HG03520 (cell line): Measurements from ENCODE around the gene IPCEF1.
"Not testable (repeated sequence)": the region's sequence is repeated elsewhere in the genome, so short reads cannot be mapped to it uniquely, and the experiment has no call there.

Experiments used
- ATAC-seq: cut with Tn5 transposase; IDR thresholded peaks from one replicate; pipeline ENCODE4 v1.9.1; 2021; ENCODE audit warnings: mild to moderate bottlenecking, moderate library complexity; ENCODE audit not compliant: unreplicated experiment

Gene IPCEF1

DNA sequence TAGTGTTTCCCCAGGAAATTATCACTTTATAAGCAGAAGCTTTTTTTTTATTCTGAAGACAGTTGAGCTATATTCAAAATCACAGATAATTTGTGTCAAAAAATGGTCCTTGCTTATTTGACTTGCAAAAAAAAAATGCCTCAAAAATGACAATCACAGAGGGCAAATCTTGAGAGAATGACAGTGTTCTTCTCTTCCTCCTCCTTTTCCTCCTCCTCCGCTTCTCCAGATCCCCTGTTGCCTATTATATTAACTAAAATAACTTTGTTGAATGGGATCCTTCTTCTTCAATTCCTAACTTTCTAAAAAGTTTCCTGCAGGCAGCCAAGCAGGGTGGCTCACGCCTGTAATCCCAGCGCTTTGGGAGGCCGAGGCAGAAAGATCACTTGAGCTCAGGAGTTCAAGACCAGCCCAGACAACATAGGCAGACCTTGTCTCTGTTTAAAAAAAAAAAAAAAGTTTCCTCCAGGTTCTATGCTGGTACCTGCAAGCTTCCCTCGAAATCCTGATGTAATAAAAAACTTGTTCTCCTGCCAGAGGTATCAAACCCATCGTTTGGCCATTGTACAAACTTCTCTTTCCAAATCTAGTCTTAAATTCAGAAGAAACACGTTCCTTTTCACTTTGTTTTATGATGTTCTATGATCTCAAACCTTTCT, 128.6 kb downstream of the IPCEF1 start:
- no peak for ATAC-seq

DNA sequence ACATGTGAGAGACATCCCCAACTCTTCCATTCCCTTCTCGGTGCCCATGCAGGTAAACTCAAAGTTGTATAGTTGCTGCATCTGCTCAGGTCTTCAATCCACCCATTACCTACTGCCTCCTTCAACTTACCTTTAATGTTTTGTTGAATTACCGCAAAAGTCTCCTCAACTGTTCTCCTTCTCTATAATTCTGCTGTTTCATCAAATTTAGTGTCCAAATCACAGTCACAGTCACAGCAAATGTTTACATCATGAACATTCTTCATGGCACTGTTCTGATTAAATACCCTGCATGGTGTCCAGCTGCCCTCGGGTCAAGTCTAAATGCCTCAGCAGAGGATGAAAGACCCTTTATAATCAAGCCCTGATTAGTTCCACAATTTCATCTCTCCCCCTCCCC, 130.1 kb downstream of the IPCEF1 start:
- ATAC-seq, result no peak

DNA sequence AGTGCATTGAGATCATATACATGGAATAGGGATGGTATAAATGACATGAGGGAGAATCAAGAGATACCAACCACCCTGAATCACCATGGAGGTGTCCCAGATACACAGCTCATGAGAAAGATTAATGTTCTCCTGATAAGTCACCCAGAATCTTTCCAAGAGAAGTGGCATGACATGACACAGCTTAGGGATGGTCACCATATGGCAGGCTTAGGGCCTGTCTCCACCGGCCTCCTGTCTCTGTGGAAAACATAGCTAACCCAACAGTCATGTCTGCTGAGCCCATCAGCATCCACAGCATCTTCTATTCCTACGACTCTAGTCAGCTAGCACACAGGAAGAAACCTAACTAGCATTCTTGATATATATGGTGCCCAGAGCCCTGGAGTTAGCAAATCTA, 133.3 kb downstream of the IPCEF1 start:
- ATAC-seq, result no peak

DNA sequence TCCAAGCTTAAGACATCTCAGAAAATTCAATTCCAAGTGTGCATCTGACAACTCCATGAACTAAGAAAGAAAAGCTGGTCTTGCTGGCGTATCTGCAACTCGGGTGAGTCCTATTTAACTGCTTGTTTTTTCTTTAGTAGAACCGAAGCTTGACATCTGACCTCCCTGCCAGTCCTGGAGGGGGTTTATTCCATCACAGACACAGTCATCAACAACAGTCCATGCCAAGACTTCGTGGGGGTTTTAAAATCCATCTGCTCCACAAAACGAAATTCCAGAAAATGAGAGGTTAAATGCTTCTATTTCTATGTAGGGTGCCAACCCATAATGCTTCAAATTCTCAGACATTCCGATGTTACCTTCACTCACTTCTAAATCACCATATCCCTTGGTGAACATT, 133.9 kb downstream of the IPCEF1 start:
- no peak for ATAC-seq

DNA sequence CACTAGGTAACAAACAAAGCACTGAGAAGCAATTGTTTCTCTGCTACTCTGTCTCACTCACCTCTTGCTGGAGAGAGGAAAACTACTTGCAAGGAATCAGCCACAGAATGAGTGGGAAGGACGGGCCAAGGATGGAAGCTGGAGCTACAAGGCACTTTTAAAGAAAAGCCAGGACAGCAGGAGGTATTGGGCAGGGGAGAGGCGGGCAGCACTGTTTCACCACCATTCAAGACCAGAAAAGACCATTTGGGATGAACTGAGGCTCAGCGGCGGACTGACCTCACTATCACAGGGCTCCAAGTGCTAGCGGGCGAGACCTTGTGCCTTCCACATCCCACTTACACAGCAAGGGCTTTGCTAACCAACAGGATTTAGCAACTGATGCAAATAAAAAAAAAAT, 137.4 kb downstream of the IPCEF1 start:
- ATAC-seq, result no peak

DNA sequence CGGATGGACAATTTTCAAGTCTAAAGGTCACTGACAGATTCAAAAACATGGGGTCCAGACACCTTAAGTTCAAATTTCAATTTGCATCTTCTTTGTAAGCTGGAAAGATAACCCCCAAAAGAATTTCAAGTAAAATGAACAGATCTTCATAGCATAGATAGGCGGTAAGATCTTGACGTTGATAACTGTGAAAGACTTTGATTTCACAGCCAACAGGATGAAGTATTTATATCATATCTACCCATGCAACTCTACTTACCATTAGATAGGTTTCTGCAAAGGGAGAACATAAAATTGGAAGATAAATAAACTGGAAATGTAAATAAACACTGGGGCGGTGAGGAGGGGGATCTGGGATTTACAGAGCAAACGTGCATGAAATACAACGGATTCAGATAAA, 137.8 kb downstream of the IPCEF1 start:
- no peak for ATAC-seq

DNA sequence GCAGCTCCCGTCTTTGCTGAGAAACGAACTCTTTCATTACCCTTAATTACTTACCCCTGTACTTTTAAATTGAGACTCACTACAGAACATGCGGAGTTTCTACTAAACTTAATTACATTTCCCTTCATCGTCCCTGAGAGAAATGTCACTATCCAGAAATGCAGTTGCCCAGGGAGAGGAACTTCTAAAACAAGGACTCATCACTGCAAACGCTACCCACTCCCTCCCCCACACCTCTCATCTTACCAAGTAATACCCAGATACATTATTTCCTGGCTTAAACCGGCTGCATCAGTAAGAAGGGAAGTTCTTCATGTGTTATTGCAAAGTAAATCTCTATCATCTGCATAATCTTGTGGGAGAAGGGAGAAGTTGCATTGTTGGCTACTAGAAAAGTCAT, 138.3 kb downstream of the IPCEF1 start:
- ATAC-seq, result no peak

DNA sequence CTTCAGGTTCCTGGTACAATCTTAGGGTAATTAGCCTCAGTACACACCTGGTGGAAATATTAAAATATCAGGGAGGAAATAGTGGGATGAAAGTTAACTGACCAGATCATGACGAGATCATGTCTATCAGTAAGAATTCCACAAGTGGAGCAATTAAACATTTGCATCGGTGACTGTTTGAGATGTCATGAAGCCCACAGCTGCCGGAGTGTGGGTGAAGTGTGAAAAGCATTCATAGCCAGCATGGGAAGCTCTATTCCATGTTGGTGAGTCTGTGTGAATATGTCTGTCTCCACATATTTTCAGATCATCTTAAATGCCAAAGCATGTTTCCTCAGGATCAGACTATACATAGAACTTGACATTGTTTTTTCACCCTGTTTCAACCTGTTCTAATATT, 142.8 kb downstream of the IPCEF1 start:
- ATAC-seq, result no peak

DNA sequence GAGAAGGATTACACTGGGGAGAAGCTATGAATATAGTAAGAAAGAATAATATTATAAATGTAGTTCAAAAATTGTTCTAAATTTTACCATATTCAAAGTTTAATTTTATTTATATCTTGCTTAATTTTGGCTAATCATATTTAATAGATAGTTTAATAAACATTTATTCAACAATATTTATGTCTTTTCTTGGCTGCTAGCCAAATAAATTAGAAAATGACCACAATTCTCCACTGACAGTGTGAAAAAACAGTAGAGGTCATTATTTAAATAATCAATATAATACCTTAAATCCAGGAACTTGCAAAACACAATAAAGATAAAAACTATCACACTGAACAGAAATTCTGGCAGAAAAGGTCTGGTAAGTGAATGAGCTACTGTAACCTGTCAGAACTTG, 145.9 kb downstream of the IPCEF1 start:
- ATAC-seq, result no peak

DNA sequence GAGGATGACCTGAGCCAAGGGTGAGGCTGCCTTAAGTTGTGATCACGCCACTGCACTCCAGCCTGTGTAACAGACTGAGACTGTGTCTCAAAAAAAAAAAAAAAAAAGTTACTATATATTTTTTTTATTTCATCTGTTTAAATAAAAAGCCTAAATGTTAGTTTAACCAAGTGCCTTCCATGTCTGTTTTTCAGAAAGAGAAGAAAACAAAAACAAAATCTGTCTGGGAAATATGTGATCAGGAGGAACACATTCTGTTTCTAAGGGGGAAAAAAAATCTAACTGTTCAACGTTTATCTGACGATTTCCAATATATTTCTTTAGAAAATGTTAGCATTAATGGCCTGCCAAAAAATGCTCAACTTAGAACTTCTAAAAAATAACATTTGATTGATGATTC, 147.0 kb downstream of the IPCEF1 start:
- ATAC-seq, result no peak

DNA sequence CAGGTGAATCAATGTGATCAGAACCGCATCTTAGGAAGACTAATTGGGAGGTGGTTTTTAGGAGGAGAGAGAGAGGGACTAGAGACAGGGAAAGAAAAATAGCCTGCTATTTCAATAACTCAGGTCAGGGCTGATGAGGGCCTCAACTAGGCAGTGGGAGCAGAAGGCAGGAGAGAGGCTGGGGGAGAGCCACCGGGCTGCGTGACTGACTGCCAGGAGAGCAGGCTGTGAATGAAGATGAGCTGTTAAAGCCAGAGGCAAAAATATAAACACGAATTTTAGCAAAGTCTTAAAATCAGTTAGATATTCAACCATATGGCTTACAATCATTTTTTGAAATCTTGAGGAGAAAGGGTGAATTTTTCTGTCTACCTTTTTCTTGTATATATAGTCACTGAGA, 149.6 kb downstream of the IPCEF1 start:
- ATAC-seq, result no peak

DNA sequence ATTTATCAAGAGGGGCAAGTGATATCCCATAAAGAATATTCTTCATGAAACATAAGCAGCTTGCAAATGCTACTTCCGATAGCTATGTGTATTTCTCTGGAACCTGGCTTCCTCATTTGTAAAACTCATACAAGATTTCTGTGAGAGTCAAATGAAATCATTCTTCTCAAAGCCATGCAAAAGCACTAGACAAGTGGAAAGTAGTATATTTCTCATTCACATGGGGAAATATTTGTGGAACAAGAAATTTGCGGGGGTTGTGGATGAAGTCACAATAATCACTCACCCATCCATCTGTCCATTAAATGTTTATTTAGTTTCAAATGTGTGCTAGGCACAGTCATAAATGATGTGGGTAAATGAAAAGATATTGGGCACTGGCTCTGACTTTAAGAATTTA, 150.5 kb downstream of the IPCEF1 start:
- ATAC-seq, result no peak

DNA sequence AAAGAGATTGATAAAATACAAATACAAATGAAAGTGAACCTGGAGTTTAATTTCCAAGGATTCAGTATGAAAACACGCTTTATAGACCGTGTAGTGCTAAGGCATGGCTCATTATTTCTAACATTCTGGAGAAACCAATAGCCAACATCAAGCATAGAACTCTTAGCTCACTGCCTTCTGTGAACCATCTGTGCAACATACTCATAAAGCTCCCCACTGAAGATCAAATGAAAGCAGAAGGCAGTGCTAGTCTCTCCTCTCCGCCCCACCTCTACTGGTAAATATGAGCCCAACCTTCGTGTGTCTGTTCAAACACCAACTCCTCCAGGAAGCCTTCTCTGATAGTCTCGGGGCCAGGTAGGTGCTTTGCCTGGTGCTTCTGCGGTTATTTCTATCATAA, 153.6 kb downstream of the IPCEF1 start:
- no peak for ATAC-seq

DNA sequence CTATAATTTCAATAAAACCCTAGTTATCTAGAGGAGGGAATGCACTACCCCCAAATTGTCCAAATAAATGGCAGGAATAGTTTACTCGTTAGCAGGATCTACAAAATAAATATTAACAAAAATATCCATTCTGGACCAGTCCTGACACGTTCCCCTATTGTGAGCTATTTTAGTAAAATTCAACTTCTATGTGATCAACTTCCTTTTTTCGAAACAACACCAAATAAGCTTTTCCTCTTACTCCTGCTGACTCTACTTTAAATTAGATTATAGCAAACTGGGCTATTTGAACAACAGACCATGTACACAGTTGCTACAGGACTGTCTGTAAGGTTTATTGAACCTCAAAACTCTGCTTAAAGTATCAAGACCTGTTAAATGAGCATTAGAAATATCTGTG, 154.3 kb downstream of the IPCEF1 start:
- ATAC-seq, result no peak

DNA sequence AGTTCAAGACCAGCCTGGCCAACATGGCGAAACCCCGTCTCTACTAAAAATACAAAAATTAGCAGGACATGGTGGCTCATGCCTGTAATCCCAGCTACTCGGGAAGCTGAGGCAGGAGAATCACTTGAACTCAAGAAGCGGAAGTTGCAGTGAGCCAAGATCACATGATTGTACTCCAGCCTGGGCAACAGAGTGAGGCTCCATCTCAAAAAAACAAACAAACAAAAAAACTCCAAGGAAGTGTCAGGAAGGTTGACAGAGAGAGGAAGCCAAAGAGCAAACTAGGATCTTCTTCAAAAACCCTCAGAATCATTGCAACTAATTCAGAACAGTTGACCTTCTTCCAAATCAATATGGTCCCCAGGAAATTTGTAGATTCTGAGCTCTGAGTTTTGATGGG, 154.9 kb downstream of the IPCEF1 start:
- ATAC-seq, result not testable (repeated sequence)

DNA sequence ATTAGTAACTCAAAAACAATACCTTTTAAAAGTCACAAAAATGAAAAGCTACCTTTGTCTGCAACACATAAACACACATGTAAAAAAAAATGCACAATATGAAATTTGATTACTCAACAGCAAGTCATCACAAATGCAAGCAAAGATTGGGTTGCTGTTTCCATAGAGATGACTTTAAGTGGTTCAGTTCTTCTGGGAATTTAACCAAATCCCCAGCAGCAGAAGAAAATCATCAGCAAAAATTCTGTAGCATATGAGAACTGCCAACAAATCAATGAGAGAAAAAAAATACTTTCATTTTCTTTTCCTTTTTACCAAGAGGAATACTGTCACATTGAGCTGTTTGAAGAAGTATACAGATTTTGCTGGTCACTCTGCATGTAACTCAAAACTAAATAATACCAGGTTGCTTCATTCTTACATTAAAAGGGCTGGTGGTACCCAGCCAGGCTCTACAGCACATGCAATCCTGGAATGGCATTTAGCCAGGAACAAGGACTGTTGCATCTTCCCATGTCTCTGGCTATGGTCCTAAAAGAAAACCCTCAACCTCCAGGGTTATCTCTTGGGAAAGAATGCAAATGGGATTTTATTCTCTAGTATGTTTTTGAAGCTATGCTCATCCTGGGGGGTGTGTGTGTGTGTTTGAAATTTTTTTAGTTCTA, 159.3 kb downstream of the IPCEF1 start:
- ATAC-seq, result no peak

DNA sequence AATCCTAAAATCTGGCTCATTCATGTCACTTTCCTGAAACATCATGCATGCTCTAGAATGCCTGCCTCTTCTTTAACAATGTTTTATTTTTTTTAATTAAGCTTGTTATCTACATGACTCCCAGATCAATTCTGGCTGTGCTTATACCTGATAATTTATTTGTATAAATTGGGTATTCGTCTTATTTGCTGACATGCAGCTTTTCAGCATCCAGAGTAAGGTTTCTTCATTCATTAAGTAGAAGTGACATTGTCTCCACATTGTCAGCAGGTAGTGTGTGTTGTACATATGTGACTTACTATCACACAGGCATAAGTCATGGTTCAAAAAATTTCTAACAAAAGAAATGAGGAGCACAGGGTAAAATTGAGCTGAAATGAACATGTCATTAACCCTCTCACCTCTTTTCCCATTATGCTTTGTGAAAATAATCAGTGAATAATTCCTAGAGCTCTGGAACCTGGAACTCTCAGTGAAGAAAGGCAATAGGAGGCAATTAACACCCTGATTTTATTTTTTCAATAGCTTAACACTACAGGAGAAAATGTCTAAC, 160.2 kb downstream of the IPCEF1 start:
- no peak for ATAC-seq

DNA sequence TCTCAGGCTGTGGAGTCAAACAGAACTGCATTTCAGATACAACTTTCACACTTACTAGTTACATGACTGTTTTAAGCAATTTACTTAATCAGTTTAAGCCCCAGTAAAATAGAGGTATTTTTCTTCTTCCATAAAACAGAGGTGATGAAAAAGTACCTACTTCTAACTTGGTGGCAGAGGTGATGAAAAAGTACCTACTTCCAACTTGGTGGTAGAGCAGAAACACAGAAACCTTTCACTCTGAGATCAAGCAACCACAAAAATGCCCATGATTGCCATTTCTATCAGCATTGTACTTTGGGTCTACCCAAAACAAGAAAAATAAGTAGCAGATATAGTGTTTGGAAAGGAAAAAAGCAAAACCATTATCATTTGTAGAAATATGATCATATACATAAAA, 168.9 kb downstream of the IPCEF1 start:
- ATAC-seq, result no peak

DNA sequence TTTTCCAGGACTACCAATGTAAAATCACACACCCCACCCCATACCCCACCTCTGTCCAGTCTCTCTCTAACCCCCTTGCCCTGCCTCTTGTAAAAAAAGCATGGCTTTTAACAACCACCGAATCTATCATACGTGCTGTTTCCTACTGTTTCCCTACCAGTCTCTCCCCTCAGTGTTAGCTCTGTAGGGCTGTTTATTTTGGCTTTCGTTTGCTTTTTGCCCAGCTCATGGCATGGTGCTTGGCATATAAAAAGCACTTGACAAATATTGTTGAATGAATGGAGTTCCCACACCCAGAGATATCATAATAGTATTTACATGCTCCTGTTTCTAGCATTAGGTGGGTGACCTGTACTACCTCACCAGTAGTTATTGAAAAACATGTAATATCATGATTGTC, 169.4 kb downstream of the IPCEF1 start:
- no peak for ATAC-seq

DNA sequence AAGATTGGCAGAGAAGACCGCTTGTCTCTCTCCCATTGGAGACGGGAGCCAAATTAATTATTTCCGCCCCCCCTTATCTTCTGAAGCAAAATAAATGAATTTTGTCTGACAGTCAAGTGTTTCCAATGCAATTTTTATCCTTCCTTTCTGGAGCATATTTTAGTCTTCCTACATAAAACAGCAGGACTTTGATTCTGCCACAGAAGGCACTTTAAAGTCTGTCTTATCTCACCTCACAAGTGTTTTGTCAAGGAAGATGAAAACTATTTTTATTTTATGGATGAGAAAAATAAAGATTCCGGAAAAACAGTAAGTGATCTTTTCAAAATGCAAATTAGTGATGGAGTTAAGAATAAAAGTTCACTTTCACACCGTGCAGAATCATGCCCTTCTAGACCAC, 177.2 kb downstream of the IPCEF1 start:
- no peak for ATAC-seq

DNA sequence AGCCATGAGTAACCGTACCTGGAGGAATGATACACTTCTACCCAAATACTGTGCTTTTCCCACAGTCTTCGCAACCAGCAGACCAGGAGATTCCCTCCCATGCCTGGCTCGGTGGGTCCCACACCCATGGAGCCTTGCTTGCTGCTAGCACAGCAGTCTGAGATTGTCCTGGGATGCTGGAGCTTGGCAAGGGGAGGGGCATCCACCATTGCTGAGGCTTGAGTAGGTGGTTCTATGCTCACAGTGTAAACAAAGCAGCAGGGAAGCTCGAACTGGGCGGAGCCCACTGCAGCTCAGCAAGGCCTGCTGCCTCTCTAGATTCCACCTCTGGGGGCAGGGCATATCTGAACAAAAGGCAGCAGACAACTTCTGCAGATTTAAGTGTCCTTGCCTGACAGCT, 184.2 kb downstream of the IPCEF1 start:
- ATAC-seq, result not testable (repeated sequence)

DNA sequence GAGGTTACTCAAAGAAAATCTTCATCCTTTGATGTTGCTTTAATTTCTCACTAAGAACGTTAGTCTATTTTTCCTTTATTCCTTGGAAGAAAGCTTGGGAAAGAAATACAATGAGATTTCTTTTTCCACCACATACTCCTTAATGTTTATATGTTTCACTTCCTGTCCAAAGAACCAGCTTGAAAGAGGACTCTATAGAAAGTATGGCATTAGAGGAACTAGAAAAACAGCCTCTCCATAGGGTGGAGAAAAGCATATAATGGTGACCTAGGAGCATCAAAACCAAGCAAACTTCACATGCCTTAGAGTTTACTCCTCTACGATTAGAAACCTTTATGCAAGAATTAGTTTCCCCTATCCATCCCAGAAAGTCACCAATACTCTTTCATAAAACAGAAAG, 186.5 kb downstream of the IPCEF1 start:
- no peak for ATAC-seq
